Gastroesophageal sphincter (tissue), 4 donors: Measurements from ENCODE around the gene TMEM38A. TPM values are rescaled to one million over a fixed set of nuclear protein-coding genes. Genes with fewer than 3 reads are reported as not detected.

ENCODE experiments used
- ATAC-seq: fragments of 150-250 bp; one replicate; pipeline ENCODE4 v1.9.1; 2016; ENCODE audit warnings: mild to moderate bottlenecking, moderate library complexity
- H3K27ac ChIP-seq, 4 donors: fragments of 200-600 bp; sonication (generic) in 3 of 4; 1 replicate in 3 of 4; 2 replicates in 1 of 4; pipeline ENCODE4 v1.5.1; 2016 to 2019
- H3K27me3 ChIP-seq: fragments of 200-600 bp; sonication (generic); one replicate; pipeline ENCODE4 v1.5.1; 2019
- H3K36me3 ChIP-seq, 2 donors: fragments of 200-600 bp; sonication (generic); one replicate each; pipeline ENCODE4 v1.5.1; 2019; ENCODE audit warnings: control low read depth in 1 of 2
- H3K4me1 ChIP-seq, 3 donors: fragments of 200-600 bp; sonication (generic); 1 replicate in 2 of 3; 2 replicates in 1 of 3; pipeline ENCODE4 v1.5.1; 2016 to 2019; ENCODE audit warnings: control low read depth in 2 of 3
- H3K4me3 ChIP-seq, 2 donors: fragments of 200-600 bp; sonication (generic); one replicate each; pipeline ENCODE4 v1.5.1; 2019; ENCODE audit warnings: mild to moderate bottlenecking in 1 of 2, moderate library complexity in 1 of 2
- H3K9me3 ChIP-seq, 3 donors: fragments of 200-600 bp; sonication (generic); one replicate each; pipeline ENCODE4 v1.5.1; 2017 to 2019; ENCODE audit warnings: control low read depth in 2 of 3
- EP300 ChIP-seq: sonication (generic); formaldehyde crosslinking; IDR thresholded peaks from one replicate; pipeline ENCODE4 v1.6.1; 2017; ENCODE audit warnings: antibody characterized with exemption, mild to moderate bottlenecking
- POLR2A ChIP-seq, 2 donors: fragments of 450-650 bp; IDR thresholded peaks; one replicate each; pipeline ENCODE4 v1.6.1; 2017; ENCODE audit warnings: antibody characterized with exemption in 2 of 2, mild to moderate bottlenecking in 2 of 2, moderate library complexity in 1 of 2
- POLR2AphosphoS5 ChIP-seq: sonication (generic); formaldehyde crosslinking; IDR thresholded peaks from one replicate; pipeline ENCODE4 v1.6.1; 2017; ENCODE audit warnings: antibody characterized with exemption
- WGBS, 2 donors: methylation state at CpG; one replicate each; pipeline ENCODE4 v1.1.5; 2018; ENCODE audit warnings: low coverage in 1 of 2; 5-methylcytosine and 5-hydroxymethylcytosine counted together
- total RNA-seq, 4 donors: library from RNA; depleted of rRNA; stranded (reverse); fragments of >200 nt; gene quantifications; one replicate each; pipeline ENCODE4 v1.1.0, GENCODE V29; 2016
- TF ChIP-seq, protein P1 (sequence below), 4 experiments: fragments of 200-600 bp in 2 of 4; fragments of 450-650 bp in 2 of 4; sonication (generic) in 1 of 4; IDR thresholded peaks; one replicate each; pipeline ENCODE4 v1.5.1; 2017 to 2019; ENCODE audit warnings: antibody characterized with exemption in 4 of 4, mild to moderate bottlenecking in 2 of 4, moderate library complexity in 2 of 4

Gene TMEM38A, protein sequence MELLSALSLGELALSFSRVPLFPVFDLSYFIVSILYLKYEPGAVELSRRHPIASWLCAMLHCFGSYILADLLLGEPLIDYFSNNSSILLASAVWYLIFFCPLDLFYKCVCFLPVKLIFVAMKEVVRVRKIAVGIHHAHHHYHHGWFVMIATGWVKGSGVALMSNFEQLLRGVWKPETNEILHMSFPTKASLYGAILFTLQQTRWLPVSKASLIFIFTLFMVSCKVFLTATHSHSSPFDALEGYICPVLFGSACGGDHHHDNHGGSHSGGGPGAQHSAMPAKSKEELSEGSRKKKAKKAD
- 10 to 100 TPM in 1 of 4 donors, 1 to 10 TPM in 3; 7.1 to 18.8 (median 8.8) TPM for total RNA-seq

DNA sequence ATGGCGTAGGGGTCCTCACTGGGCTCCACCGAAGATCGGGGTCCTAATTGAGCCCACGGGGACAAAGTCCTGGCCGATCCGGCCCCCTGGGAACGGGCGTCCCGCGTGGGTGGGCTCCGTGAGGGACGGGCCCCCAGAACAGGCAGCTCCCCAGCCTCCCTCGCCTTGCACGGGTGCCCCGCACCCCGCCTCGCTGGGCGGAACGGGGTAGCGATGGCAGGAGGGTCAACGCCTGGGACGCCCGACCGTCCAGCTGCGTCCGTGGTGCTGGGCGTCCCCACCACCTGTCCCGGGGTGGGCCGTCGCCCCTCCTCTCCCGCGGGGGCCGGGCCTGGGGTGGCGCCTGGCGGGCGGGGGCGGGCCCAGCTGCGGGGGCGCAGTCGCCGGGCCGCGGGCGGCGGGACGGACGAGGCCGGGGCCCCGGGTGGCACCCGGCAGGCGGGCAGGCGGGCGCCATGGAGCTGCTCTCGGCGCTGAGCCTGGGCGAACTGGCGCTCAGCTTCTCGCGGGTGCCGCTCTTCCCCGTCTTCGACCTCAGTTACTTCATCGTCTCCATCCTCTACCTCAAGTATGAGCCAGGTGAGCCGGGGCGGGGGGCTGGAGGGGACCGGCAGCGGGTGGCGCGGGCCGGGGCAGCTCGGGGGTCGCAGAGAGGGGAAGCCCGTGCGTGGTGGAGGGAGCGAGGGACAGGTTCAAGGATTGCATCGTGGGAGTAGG, at the start of gene TMEM38A:
TSS of gene TMEM38A (plus strand) at position 377 of the 717 bp plus-strand sequence. CDS start at position 456, 79 bp downstream.
- Histone ChIP-seq H3K27ac (peak within 1 kb of the TSS; percentile 73 to 98 (median 88)), H3K4me1 (peaks cover 0 to 61% (median 19%) of the 10 kb centered on the region in 3 donors), H3K27me3 (no peaks in the 10 kb centered on the region), H3K9me3 (no peaks in the 10 kb centered on the region), H3K4me3 (peak within 1 kb of the TSS; percentile 71 to 72), H3K36me3 (peaks cover 0 to 33% of the 10 kb centered on the region in 2 donors)
- no peak for TF ChIP-seq EP300
- TF ChIP-seq, protein P1, sequence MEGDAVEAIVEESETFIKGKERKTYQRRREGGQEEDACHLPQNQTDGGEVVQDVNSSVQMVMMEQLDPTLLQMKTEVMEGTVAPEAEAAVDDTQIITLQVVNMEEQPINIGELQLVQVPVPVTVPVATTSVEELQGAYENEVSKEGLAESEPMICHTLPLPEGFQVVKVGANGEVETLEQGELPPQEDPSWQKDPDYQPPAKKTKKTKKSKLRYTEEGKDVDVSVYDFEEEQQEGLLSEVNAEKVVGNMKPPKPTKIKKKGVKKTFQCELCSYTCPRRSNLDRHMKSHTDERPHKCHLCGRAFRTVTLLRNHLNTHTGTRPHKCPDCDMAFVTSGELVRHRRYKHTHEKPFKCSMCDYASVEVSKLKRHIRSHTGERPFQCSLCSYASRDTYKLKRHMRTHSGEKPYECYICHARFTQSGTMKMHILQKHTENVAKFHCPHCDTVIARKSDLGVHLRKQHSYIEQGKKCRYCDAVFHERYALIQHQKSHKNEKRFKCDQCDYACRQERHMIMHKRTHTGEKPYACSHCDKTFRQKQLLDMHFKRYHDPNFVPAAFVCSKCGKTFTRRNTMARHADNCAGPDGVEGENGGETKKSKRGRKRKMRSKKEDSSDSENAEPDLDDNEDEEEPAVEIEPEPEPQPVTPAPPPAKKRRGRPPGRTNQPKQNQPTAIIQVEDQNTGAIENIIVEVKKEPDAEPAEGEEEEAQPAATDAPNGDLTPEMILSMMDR (IDR thresholded peaks at IDR 0.05) = no peak
- TF ChIP-seq POLR2AphosphoS5 = peak; percentile 34
- peak; percentile 26 to 36 for TF ChIP-seq POLR2A (IDR thresholded peaks at IDR 0.05)
- ATAC-seq = peak; percentile 19
- WGBS, 2 donors = no CpG with 5 or more reads among the region's 76 CpGs

DNA sequence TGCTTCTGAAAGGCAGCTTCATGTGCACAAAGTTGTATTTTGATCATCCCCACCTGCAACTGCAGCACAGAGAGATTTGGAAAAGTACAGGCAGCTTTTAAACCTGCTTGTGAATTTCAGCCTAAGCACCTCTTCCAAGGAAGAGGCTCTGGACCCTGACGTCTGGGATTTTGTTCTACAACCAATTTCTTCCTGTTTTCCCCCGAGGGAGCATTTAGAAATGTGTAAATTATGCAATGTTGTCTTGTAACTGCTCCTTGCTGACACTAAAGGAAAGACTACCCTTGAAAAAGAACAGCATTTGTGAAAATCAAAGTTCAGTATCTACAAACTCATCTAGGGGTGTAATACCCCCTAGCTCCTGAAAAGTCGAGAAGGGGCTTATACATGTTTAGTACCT, 48.3 kb upstream of the TMEM38A start:
- H3K36me3 ChIP-seq = no peaks in the 10 kb centered on the region
- 49 to 66% methylated on average over 3 of the region's 3 CpGs for WGBS, 2 donors
- H3K27me3 ChIP-seq = no peaks in the 10 kb centered on the region
- TF ChIP-seq POLR2A (IDR thresholded peaks at IDR 0.05) (no peak), POLR2AphosphoS5 (no peak), EP300 (no peak)
- TF ChIP-seq, protein P1 (IDR thresholded peaks at IDR 0.05) = no peak
- no peaks in the 10 kb centered on the region for H3K9me3 ChIP-seq
- peak; percentile 39 for ATAC-seq
- no peak overlapping the region for H3K4me3 ChIP-seq
- no peak overlapping the region for H3K27ac ChIP-seq
- H3K4me1 ChIP-seq = peaks cover 0 to 64% (median 10%) of the 10 kb centered on the region in 3 donors

DNA sequence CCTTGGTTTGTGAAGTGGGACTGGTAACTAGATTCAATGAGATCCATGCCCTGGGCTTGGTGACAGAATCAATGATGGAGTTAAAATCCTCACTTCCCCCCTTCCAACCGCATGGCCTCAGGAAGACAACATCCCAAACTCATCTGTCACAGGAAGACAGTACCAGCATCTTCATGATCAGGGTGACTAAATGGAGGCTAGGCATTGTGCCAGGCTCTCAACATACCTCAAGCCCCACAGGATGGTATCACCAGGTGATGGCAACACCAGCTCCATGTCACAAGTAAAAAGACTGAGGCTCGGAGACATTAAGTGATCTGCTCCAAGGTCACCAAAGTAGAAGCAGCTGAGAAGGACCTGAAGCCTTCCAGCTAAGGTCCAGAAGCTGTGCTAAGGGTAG, 47.1 kb upstream of the TMEM38A start:
- Histone ChIP-seq H3K36me3 (no peaks in the 10 kb centered on the region), H3K4me3 (no peak overlapping the region), H3K4me1 (peaks cover 0 to 64% (median 2%) of the 10 kb centered on the region in 3 donors), H3K9me3 (no peaks in the 10 kb centered on the region), H3K27me3 (no peaks in the 10 kb centered on the region), H3K27ac (no peak overlapping the region)
- TF ChIP-seq POLR2AphosphoS5 (no peak), POLR2A (IDR thresholded peaks at IDR 0.05) (no peak), EP300 (no peak)
- TF ChIP-seq, protein P1 (IDR thresholded peaks at IDR 0.05) = no peak
- WGBS, 2 donors = 100% methylated on average over 1 of the region's 2 CpGs; no CpG with 5 or more reads in 1 of the 2 donors
- no peak for ATAC-seq

DNA sequence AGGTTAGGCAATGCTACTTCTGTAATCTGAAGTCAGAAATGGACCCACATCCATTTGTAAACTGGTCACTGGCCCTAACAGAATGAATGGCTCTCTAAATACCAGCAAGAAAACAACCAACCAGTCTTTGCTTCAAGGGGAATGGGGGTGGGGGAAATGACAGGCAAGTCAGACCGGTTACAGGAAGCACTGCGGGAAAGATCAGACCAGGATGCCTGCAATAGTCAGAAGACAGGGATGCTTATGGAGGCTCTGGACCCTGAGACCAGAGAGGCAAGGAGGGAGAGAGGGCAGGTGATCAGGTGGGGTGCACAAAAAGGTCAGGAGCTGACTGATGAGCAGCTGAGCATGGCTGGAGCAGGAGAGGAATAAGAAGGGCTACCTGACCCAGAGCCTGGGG, 46.0 kb upstream of the TMEM38A start:
- Histone ChIP-seq H3K27ac (no peak overlapping the region), H3K4me3 (no peak overlapping the region), H3K27me3 (no peaks in the 10 kb centered on the region), H3K9me3 (no peaks in the 10 kb centered on the region), H3K4me1 (peaks cover 0 to 68% (median 12%) of the 10 kb centered on the region in 3 donors), H3K36me3 (no peaks in the 10 kb centered on the region)
- TF ChIP-seq POLR2AphosphoS5 (no peak), POLR2A (IDR thresholded peaks at IDR 0.05) (no peak), EP300 (no peak)
- TF ChIP-seq, protein P1 (IDR thresholded peaks at IDR 0.05) = no peak
- WGBS, 2 donors = 30 to 48% methylated on average over 2 of the region's 2 CpGs
- no peak for ATAC-seq
